GM12874 (cell line): ENCODE measurements around the gene NAT8.

ENCODE experiments used
- CTCF ChIP-seq: IDR thresholded peaks from 2 replicates; pipeline ENCODE4 v1.5.1; 2011; ENCODE audit warnings: low read depth, mild to moderate bottlenecking, control low read depth, low read length, moderate library complexity; ENCODE audit not compliant: insufficient read depth

The NAT8 gene

GRCh38 chr2:73614997-73615396 lies 27.2 kb downstream of the NAT8 start:
- no peak for TF ChIP-seq CTCF

GRCh38 chr2:73614105-73614504 lies 28.1 kb downstream of the NAT8 start:
- TF ChIP-seq CTCF, result no peak

GRCh38 chr2:73611867-73612266 lies 30.4 kb downstream of the NAT8 start:
- TF ChIP-seq CTCF, result no peak

- no peak for TF ChIP-seq CTCF
Measured at GRCh38 chr2:73611193-73611592, 31.0 kb downstream of the NAT8 start.

- no peak for TF ChIP-seq CTCF
Measured at GRCh38 chr2:73610111-73610510, 32.1 kb downstream of the NAT8 start.

- TF ChIP-seq CTCF, result no peak
Measured at GRCh38 chr2:73601780-73602179, 40.4 kb downstream of the NAT8 start.

- TF ChIP-seq CTCF, result no peak
Measured at GRCh38 chr2:73594251-73594650, 48.0 kb downstream of the NAT8 start.

GRCh38 chr2:73593680-73594079 lies 48.5 kb downstream of the NAT8 start:
- TF ChIP-seq CTCF, result no peak
